ENCODE results near the gene ROR1. TPM values are rescaled to one million over a fixed set of nuclear protein-coding genes. Genes with fewer than 3 reads are reported as not detected.
"Not testable (repeated sequence)": the region's sequence is repeated elsewhere in the genome, so short reads cannot be mapped to it uniquely, and the experiment has no call there.

Gene ROR1
- total RNA-seq, 1 experiment from 2014 or later, result 4.1 TPM

- DNase-seq (ENCODE audit: low spot score), result peak; percentile 78
Measured at GRCh38 chr1:64223329-64224151, 449.7 kb downstream of the ROR1 start.

DNA sequence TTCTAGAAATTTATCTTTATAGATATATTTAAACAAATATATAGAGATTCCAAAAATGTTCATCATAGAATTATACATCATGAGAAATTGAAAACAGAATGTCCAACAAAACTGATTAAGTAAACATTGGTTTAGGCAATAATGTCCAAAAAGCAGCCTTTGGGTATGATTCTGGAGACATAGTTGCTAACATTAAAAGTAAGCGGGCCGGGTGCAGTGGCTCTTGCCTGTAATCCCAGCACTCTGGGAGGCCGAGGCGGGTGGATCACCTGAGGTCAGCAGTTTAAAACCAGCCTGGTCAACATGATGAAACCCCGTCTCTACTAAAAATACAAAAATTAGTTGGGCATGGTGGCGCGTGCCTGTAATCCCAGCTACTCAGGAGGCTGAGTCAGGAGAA, 450.4 kb downstream of the ROR1 start:
- not testable (repeated sequence) for DNase-seq (ENCODE audit: low spot score)

GRCh38 chr1:64228167-64228957, 454.5 kb downstream of the ROR1 start:
- DNase-seq (ENCODE audit: low spot score), result no peak

DNA sequence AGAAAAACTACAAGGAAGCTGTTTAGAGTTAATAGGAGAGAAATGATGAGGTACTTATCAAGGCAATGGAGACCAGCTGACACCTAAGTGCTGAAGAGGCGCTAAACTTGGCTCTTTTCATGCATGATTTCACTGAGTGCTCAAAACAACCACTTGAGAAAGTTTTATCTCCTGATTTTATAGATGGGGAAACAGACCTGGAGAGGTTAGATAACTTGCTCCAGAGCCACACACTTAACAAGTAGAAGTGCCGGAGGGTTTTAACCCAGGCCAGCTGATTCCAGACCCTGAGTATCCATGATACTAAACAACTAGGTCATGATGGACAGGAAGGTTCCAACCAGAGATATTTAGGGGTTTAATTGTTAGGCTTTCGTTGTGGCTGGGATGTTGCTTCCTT, 455.5 kb downstream of the ROR1 start:
- DNase-seq (ENCODE audit: low spot score), result no peak

Other genes starting within 250 kb of the ROR1 start
- gene PGM1, start 180.6 kb upstream of the ROR1 start, total RNA-seq (2014; rRNA removed; shearing (Covaris generic)), result 84.0 and 93.6 TPM in 2 replicates

All from H4 (cell line).